OCI-LY1 (cell line): ENCODE results near the gene OR51G1.
"Not testable (repeated sequence)": the region's sequence is repeated elsewhere in the genome, so short reads cannot be mapped to it uniquely, and the experiment has no call there.

Source experiments
- H2AFZ ChIP-seq: fragments of 200-600 bp; sonication (generic), shearing (Covaris generic); 2 replicates; pipeline ENCODE4 v1.6.0; 2014; ENCODE audit warnings: antibody characterized with exemption, mild to moderate bottlenecking, low read length
- H3F3A ChIP-seq: fragments of 200-600 bp; sonication (generic), shearing (Covaris generic); 2 replicates; pipeline ENCODE4 v1.6.0; 2014; ENCODE audit warnings: mild to moderate bottlenecking, antibody characterized with exemption, low read length, moderate library complexity; ENCODE audit not compliant: insufficient read depth
- H3K27ac ChIP-seq: fragments of 200-600 bp; sonication (generic); 2 replicates; pipeline ENCODE4 v1.5.1; 2014; ENCODE audit warnings: low read length, mixed run types, mild to moderate bottlenecking, low read depth; ENCODE audit not compliant: poor library complexity, severe bottlenecking
- H3K27me3 ChIP-seq: fragments of 200-600 bp; sonication (generic); 2 replicates; pipeline ENCODE4 v1.6.0; 2014; ENCODE audit warnings: antibody characterized with exemption, mild to moderate bottlenecking, low read length, moderate library complexity; ENCODE audit not compliant: insufficient read depth
- H3K36me3 ChIP-seq: fragments of 200-600 bp; sonication (generic); 2 replicates; pipeline ENCODE4 v1.6.1; 2014; ENCODE audit warnings: mild to moderate bottlenecking, antibody characterized with exemption, low read length, moderate library complexity, mixed read lengths; ENCODE audit not compliant: insufficient read depth
- H3K4me1 ChIP-seq: fragments of 200-600 bp; sonication (generic); 2 replicates; pipeline ENCODE4 v1.5.1; 2014; ENCODE audit warnings: mild to moderate bottlenecking, low read length, moderate library complexity; ENCODE audit not compliant: insufficient read depth, severe bottlenecking
- H3K4me2 ChIP-seq: fragments of 200-600 bp; sonication (generic), shearing (Covaris generic); 2 replicates; pipeline ENCODE4 v1.6.1; 2014; ENCODE audit warnings: low read length
- H3K4me3 ChIP-seq: fragments of 200-600 bp; sonication (generic); 2 replicates; pipeline ENCODE4 v1.5.1; 2014; ENCODE audit warnings: low read length, low read depth, mild to moderate bottlenecking, mixed read lengths; ENCODE audit not compliant: poor library complexity, severe bottlenecking
- H3K79me2 ChIP-seq: fragments of 200-600 bp; shearing (Covaris generic); 2 replicates; pipeline ENCODE4 v1.6.1; 2016; ENCODE audit warnings: mixed run types, low read length, mixed read lengths; ENCODE audit not compliant: insufficient read depth
- H3K9ac ChIP-seq: fragments of 200-600 bp; sonication (generic), shearing (Covaris generic); 2 replicates; pipeline ENCODE4 v1.6.1; 2014; ENCODE audit warnings: mild to moderate bottlenecking, low read length, mixed read lengths
- H3K9me2 ChIP-seq: fragments of 200-600 bp; sonication (generic), shearing (Covaris generic); 2 replicates; pipeline ENCODE4 v1.6.1; 2014; ENCODE audit warnings: low read depth, mild to moderate bottlenecking, low read length, mixed read lengths
- H3K9me3 ChIP-seq: fragments of 200-600 bp; shearing (Covaris generic); 2 replicates; pipeline ENCODE4 v1.6.1; 2014; ENCODE audit warnings: low read length, mixed read lengths
- H4K20me1 ChIP-seq: fragments of 200-600 bp; sonication (generic), shearing (Covaris generic); 2 replicates; pipeline ENCODE4 v1.6.0; 2016; ENCODE audit warnings: mild to moderate bottlenecking, low read length; ENCODE audit not compliant: insufficient read depth
- EZH2 ChIP-seq: fragments of 200-600 bp; sonication (generic), shearing (Covaris generic); IDR thresholded peaks from 2 replicates; pipeline ENCODE4 v1.8.0; 2017; ENCODE audit warnings: borderline replicate concordance, mixed run types, mild to moderate bottlenecking, antibody characterized with exemption, low read length, moderate library complexity, mixed read lengths
- TF ChIP-seq, protein P1 (sequence below): fragments of 200-600 bp; sonication (generic), shearing (Covaris generic); IDR thresholded peaks from 2 replicates; pipeline ENCODE4 v1.5.1; 2017; ENCODE audit warnings: mild to moderate bottlenecking, antibody characterized with exemption, low read length, moderate library complexity, mixed read lengths

Gene OR51G1

DNA sequence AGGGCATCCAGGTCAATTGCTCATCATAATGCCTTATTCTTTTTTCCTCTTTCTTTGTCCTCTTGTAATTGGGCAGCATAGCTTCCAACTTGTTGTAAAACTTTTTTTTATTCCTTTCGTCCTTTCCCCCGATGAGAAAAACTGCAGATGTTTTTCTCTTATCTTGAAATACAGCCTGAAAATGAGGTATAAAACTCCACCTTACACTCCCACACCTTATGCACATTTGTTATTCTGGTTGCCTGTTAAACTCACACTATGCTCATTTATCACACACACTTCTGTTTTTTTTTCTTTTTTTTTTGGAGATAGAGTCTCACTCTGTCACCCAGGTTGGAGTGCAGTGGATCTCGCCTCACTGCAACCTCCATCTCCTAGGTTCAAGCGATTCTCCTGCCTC lies 33.3 kb upstream of the OR51G1 start:
- Histone ChIP-seq H2AFZ (no peak overlapping the region), H3K4me2 (no peak overlapping the region), H3K9me2 (no peaks in the 10 kb centered on the region), H3K27ac (no peak overlapping the region), H3K4me3 (no peak overlapping the region), H3F3A (no peaks in the 10 kb centered on the region), H3K27me3 (no peaks in the 10 kb centered on the region), H3K9ac (no peak overlapping the region), H3K36me3 (no peaks in the 10 kb centered on the region), H4K20me1 (no peaks in the 10 kb centered on the region), H3K4me1 (no peaks in the 10 kb centered on the region), H3K9me3 (no peaks in the 10 kb centered on the region), H3K79me2 (no peaks in the 10 kb centered on the region)
- TF ChIP-seq EZH2: no peak
- TF ChIP-seq, protein P1, sequence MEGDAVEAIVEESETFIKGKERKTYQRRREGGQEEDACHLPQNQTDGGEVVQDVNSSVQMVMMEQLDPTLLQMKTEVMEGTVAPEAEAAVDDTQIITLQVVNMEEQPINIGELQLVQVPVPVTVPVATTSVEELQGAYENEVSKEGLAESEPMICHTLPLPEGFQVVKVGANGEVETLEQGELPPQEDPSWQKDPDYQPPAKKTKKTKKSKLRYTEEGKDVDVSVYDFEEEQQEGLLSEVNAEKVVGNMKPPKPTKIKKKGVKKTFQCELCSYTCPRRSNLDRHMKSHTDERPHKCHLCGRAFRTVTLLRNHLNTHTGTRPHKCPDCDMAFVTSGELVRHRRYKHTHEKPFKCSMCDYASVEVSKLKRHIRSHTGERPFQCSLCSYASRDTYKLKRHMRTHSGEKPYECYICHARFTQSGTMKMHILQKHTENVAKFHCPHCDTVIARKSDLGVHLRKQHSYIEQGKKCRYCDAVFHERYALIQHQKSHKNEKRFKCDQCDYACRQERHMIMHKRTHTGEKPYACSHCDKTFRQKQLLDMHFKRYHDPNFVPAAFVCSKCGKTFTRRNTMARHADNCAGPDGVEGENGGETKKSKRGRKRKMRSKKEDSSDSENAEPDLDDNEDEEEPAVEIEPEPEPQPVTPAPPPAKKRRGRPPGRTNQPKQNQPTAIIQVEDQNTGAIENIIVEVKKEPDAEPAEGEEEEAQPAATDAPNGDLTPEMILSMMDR: no peak

DNA sequence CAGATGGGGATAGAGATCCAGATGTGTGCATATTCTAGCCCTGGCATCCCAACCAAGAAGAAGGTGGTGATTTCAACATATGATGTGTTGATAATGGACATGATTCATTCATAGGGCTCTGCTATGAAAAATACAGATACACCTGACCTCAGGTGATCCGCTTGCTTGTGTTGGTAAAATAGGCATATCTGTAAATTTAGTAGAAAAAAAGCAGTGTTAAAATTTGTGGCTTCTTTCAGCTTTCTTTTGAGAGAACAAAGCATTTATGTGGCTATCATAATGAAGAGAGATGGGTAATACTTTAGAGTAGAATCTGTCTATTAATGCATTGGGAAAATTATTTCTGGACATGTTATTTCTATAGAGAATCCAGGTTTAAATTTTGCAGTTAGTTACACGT lies 31.5 kb upstream of the OR51G1 start, which contains the start of gene OR51A2:
OR51A2 (minus strand) TSS at position 101 of the 400 bp plus-strand sequence; CDS start at position 101, 0 bp downstream.
- H3K27me3 ChIP-seq, H3K4me2 ChIP-seq, H3K9me3 ChIP-seq, H3F3A ChIP-seq, H2AFZ ChIP-seq, H3K79me2 ChIP-seq, H3K4me1 ChIP-seq, H4K20me1 ChIP-seq, H3K9me2 ChIP-seq, H3K4me3 ChIP-seq, H3K36me3 ChIP-seq, H3K27ac ChIP-seq, H3K9ac ChIP-seq: not testable (repeated sequence)

DNA sequence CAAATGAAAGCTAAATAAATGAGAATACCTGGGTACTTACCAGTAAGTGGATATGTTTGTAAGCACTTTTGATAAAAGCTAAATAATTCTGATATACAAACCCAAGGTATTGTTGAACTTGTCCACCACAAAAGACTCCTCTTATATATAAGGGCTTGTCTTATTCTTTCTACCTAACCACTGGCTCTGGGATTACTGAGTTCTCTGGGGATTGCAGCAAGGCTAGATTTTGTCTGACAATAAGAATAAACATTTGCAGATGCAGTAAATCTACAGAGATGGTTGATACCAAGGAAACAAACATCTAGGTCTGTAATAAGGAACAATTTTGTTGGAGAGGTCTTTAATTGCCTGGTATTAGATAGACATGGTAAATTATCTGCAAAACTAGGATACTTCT lies 23.4 kb upstream of the OR51G1 start, which contains the start of gene OR51A4:
OR51A4 (minus strand) TSS at position 101 of the 400 bp plus-strand sequence. CDS start 505 bp downstream, outside the sequence.
- H3K36me3 ChIP-seq: no peaks in the 10 kb centered on the region
- H2AFZ ChIP-seq: no peak within 1 kb of the TSS
- no peak within 1 kb of the TSS for H3K4me3 ChIP-seq
- no peaks in the 10 kb centered on the region for H4K20me1 ChIP-seq
- no peaks in the 10 kb centered on the region for H3K9me2 ChIP-seq
- no peaks in the 10 kb centered on the region for H3K79me2 ChIP-seq
- no peaks in the 10 kb centered on the region for H3K9me3 ChIP-seq
- no peaks in the 10 kb centered on the region for H3K4me1 ChIP-seq
- no peak for TF ChIP-seq EZH2
- TF ChIP-seq, protein P1: no peak
- no peak within 1 kb of the TSS for H3K9ac ChIP-seq
- H3K27me3 ChIP-seq: no peaks in the 10 kb centered on the region
- H3F3A ChIP-seq: no peaks in the 10 kb centered on the region
- no peak within 1 kb of the TSS for H3K27ac ChIP-seq
- no peak within 1 kb of the TSS for H3K4me2 ChIP-seq

DNA sequence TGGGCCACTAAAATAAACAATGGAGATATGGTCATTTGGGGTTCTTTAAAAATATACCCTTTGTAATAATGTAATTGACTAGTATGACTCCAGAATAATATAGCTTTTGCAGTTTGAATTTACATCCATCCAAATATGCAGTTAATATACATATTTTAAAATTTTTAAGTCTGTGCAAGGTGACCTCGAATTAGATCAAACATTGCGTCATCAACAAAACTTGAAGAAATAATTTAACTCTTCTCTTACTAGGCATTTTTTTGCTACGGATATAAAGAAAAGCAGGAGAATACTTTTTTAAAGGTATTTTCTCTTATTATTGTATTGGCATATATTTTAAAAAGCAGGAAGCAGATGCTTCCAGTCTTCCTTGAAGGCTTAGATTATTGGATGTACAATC lies 12.6 kb upstream of the OR51G1 start:
- Histone ChIP-seq H3K9me2 (no peaks in the 10 kb centered on the region), H3K27me3 (no peaks in the 10 kb centered on the region), H3K79me2 (no peaks in the 10 kb centered on the region), H3K27ac (no peak overlapping the region), H3K36me3 (no peaks in the 10 kb centered on the region), H4K20me1 (no peaks in the 10 kb centered on the region), H3K4me3 (no peak overlapping the region), H3K4me1 (no peaks in the 10 kb centered on the region), H3K9me3 (no peaks in the 10 kb centered on the region), H3K4me2 (no peak overlapping the region), H3K9ac (no peak overlapping the region), H3F3A (no peaks in the 10 kb centered on the region), H2AFZ (no peak overlapping the region)
- TF ChIP-seq EZH2: no peak
- TF ChIP-seq, protein P1: no peak
